Endothelial cell (in vitro differentiated cells): ENCODE measurements around the gene SMPD2. TPM values are rescaled to one million over a fixed set of nuclear protein-coding genes. Genes with fewer than 3 reads are reported as not detected.

ENCODE experiments used
- DNase-seq: peaks from one replicate; pipeline ENCODE4 v3.0.0; 2021; ENCODE audit warnings: low spot score
- H3K27ac Mint-ChIP-seq: one replicate; pipeline ENCODE4 v1.8.0; 2021; ENCODE audit warnings: mixed read lengths, inconsistent platforms; ENCODE audit not compliant: unreplicated experiment
- H3K27me3 Mint-ChIP-seq: one replicate; pipeline ENCODE4 v1.8.0; 2021; ENCODE audit warnings: mild to moderate bottlenecking, moderate library complexity, mixed read lengths, inconsistent platforms; ENCODE audit not compliant: unreplicated experiment
- H3K36me3 Mint-ChIP-seq: one replicate; pipeline ENCODE4 v1.8.0; 2021; ENCODE audit warnings: mild to moderate bottlenecking, low read depth, mixed read lengths, inconsistent platforms; ENCODE audit not compliant: unreplicated experiment
- H3K4me1 Mint-ChIP-seq: one replicate; pipeline ENCODE4 v1.8.0; 2021; ENCODE audit warnings: mild to moderate bottlenecking, mixed read lengths, inconsistent platforms; ENCODE audit not compliant: unreplicated experiment
- H3K4me3 Mint-ChIP-seq: one replicate; pipeline ENCODE4 v1.8.0; 2021; ENCODE audit warnings: mild to moderate bottlenecking, mixed read lengths, inconsistent platforms; ENCODE audit not compliant: unreplicated experiment
- H3K9me3 Mint-ChIP-seq: one replicate; pipeline ENCODE4 v1.8.0; 2021; ENCODE audit warnings: mixed read lengths, inconsistent platforms; ENCODE audit not compliant: unreplicated experiment
- total RNA-seq: library from RNA; stranded (reverse); fragmentation: NEBNext Ultra II Directional; extraction: Animal tissue kit (Norgen Biotek cat#: 25700); gene quantifications from one replicate; pipeline ENCODE4 v1.2.1, GENCODE V29; 2021; ENCODE audit not compliant: unreplicated experiment
- TF ChIP-seq, protein P1 (sequence below): fragments of 200-600 bp; sonication (generic); IDR thresholded peaks from one replicate; pipeline ENCODE4 v1.5.0; 2021; ENCODE audit warnings: antibody characterized with exemption; ENCODE audit not compliant: unreplicated experiment

SMPD2 gene
- total RNA-seq, 1 donor from 2014 or later = 8.8 TPM

DNA sequence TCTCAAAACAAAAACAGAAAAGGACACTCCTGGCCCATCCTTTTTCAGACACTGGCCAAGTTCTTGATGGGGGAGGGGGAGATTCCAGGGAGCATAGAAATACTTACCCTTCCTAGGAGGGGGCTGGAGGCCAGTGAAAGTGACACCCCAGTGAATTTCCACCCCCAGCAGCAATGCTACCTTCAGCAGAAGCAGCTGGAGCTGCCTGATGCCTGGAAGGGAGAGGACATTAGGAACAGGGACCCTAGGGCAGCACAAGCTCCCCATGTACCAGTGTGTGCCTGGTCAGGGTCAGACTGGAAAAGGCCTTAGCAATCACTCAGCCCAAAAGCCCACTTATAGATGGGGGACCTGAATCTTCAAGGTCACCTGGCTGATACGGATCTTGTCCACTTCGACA, 12.6 kb downstream of the SMPD2 start:
- H3K4me1 Mint-ChIP-seq = peaks cover 2% of the 10 kb centered on the region
- DNase-seq = no peak
- TF ChIP-seq, protein P1, sequence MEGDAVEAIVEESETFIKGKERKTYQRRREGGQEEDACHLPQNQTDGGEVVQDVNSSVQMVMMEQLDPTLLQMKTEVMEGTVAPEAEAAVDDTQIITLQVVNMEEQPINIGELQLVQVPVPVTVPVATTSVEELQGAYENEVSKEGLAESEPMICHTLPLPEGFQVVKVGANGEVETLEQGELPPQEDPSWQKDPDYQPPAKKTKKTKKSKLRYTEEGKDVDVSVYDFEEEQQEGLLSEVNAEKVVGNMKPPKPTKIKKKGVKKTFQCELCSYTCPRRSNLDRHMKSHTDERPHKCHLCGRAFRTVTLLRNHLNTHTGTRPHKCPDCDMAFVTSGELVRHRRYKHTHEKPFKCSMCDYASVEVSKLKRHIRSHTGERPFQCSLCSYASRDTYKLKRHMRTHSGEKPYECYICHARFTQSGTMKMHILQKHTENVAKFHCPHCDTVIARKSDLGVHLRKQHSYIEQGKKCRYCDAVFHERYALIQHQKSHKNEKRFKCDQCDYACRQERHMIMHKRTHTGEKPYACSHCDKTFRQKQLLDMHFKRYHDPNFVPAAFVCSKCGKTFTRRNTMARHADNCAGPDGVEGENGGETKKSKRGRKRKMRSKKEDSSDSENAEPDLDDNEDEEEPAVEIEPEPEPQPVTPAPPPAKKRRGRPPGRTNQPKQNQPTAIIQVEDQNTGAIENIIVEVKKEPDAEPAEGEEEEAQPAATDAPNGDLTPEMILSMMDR = no peak
- peaks cover 17% of the 10 kb centered on the region for H3K27me3 Mint-ChIP-seq
- peaks cover 5% of the 10 kb centered on the region for H3K36me3 Mint-ChIP-seq
- no peak overlapping the region for H3K27ac Mint-ChIP-seq
- H3K9me3 Mint-ChIP-seq = no peaks in the 10 kb centered on the region
- no peak overlapping the region for H3K4me3 Mint-ChIP-seq

DNA sequence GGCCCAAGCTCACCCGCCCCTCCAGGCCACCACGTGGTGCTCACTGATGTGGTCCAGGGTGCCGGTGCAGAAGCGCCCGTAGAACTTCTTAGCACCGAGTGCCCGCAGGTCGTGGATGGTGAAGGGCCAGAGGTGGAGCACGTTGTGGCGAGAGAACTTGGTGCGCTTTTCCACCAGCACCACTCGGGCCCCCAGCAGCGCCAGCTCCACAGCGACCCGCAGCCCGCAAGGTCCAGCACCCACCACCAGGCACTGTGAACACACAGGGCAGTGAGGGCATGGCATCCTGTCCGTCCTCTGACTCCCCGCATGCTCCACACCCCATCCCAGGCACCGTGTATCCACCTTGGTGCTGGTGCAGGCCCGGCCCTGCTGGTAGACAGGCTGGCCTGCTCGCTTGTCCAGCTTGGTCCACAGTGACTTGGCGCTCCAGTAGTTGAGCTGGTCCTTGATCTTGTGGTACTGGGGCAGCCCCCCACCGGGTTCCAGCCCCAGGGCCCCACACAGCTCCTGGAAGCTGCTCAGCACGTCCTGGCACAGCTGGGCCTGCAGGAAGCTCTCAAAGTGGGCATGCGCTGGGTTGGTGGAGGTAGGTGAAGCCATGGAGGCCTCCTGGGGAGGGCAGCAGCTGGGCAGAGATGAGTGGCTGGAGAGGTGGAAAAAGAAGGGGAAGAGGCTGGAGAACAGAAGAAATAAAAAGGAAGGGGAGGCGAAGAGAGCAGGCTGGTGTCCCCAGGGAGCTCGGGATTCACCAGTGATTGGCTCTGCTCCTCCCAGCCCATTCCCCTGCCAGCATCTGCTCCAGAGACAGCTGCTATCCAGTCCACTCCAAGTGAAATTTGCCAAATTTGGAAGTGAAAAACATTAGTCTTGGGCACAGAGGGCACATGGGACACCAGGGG, 13.3 kb downstream of the SMPD2 start:
- TF ChIP-seq, protein P1 = no peak
- Mint-ChIP-seq H3K9me3 (no peaks in the 10 kb centered on the region), H3K27me3 (peaks cover 17% of the 10 kb centered on the region), H3K36me3 (no peaks in the 10 kb centered on the region), H3K27ac (no peak overlapping the region), H3K4me1 (peaks cover 2% of the 10 kb centered on the region), H3K4me3 (peak overlapping the region; percentile 29)
- DNase-seq = no peak

DNA sequence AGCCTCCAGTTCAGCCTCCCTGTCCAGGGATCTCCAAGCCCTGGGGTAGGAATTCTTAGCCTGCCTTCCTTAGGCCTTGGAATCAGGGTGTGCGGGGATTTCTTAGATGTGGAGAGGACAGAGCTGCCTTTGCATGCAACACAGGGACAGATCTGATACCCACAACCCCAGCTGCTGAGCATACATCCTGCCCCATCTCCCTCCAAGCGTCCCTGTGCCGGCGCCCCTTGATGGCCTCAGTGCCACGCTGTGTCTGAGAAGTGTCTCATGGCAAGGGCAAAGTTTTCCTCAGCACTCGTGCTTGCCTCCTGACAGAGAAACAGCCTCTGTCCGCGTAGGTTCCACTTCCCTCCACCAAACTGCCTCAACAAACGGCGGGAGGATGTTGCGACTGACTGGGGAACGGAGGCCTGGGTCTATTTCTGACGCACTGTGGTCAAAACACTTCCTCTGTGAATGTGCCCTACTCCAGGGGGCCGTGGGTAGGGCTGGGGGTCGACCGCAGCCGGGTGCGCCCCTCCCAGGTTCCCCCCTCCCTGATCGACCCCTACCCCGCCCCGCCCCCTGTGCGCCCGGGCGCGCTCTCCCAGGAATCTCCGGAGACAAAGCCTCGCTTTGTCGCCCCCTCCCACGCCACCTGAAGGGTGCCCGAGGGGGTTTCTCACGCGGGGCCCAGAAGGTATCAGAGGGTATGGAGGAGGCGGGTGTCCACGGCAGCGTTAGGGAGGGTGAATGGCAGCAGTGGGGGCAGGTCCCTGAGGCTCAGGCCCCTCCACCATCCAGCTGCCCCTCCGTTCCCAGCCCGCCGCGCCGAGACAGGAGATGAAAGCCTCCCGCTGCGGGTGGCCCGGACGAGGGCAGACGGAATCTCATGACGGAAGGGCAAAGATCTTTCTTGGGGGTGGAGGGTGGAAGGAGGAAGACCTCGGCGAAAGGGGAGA, 14.2 kb downstream of the SMPD2 start:
- no peaks in the 10 kb centered on the region for H3K36me3 Mint-ChIP-seq
- H3K9me3 Mint-ChIP-seq = no peaks in the 10 kb centered on the region
- peak; percentile 33 for DNase-seq
- peaks cover 17% of the 10 kb centered on the region for H3K27me3 Mint-ChIP-seq
- H3K4me1 Mint-ChIP-seq = peaks cover 2% of the 10 kb centered on the region
- H3K27ac Mint-ChIP-seq = peak overlapping the region; percentile 57
- TF ChIP-seq, protein P1 = no peak
- H3K4me3 Mint-ChIP-seq = peak overlapping the region; percentile 93

DNA sequence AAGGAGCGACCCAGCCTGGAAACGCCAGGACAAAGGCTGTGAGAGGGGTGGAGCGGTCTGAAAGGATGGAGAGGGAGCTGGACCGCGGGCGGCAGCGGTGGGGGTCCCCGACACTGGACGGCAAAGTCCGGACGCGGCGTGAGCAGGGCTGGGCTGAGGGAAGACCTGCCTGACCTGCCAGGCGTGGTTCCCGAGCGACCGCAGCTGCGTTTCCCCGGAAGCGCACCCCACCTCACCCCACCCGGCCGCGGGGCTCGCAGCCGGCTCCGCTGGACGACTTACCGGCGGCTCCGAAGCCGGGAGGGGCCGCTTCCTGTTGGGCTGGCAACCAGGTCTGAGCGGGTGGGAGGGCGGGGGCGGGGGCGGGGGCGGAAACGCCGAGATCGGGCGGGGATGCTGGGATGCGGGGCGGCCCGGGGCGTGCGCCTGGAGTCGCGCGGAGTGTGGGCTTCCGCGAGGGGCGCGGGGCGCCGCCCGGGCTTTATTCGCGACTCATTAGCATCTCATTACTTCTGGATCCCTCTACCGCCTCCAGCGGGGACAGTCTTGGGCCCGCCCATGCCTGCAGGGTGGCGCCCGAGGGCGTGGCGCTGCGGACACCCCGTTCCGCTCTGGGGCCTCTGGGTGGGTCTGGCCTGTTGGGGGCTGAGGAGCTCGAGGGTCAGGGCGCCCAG, 15.1 kb downstream of the SMPD2 start, which contains the start of gene MICAL1:
Gene MICAL1 (minus strand): TSS at position 336 of the 674 bp plus-strand sequence. CDS start 1,576 bp downstream, outside the sequence.
- H3K4me1 Mint-ChIP-seq = peaks cover 2% of the 10 kb centered on the region
- TF ChIP-seq, protein P1 = no peak

More for the DNA sequence above, 15.1 kb downstream of the SMPD2 start, which contains the start of gene MICAL1:
- Mint-ChIP-seq H3K9me3 (no peaks in the 10 kb centered on the region), H3K27me3 (peaks cover 17% of the 10 kb centered on the region), H3K4me3 (peak within 1 kb of the TSS; percentile 93), H3K27ac (peak within 1 kb of the TSS; percentile 57), H3K36me3 (no peaks in the 10 kb centered on the region)
- peak; percentile 45 for DNase-seq
